Colonic mucosa (tissue), 4 donors: Measurements from ENCODE around the gene PSMA2. TPM values are rescaled to one million over a fixed set of nuclear protein-coding genes. Genes with fewer than 3 reads are reported as not detected.
A peak's percentile ranks its signal among the peaks of the same experiment; 100 is the strongest.

Source experiments
- DNase-seq: peaks from one replicate; pipeline ENCODE4 v3.0.0-alpha.2; 2020
- H3K27ac ChIP-seq: fragments of 200-600 bp; one replicate; pipeline ENCODE4 v1.8.0; 2021
- H3K27me3 ChIP-seq: fragments of 200-600 bp; one replicate; pipeline ENCODE4 v1.8.0; 2021
- H3K36me3 ChIP-seq: fragments of 200-600 bp; one replicate; pipeline ENCODE4 v1.8.0; 2021
- H3K4me1 ChIP-seq: fragments of 200-600 bp; one replicate; pipeline ENCODE4 v1.8.0; 2021; ENCODE audit warnings: mild to moderate bottlenecking
- H3K4me3 ChIP-seq: fragments of 200-600 bp; one replicate; pipeline ENCODE4 v1.8.0; 2021
- H3K9ac ChIP-seq, 2 donors: one replicate each; pipeline ENCODE4 v1.7.0; 2013; ENCODE audit warnings: control low read depth in 2 of 2, low read depth in 2 of 2, low read length in 2 of 2
- H3K9me3 ChIP-seq: fragments of 200-600 bp; one replicate; pipeline ENCODE4 v1.8.0; 2021
- intact Hi-C: fragments of 100-400 bp; cut with DNase I; formaldehyde crosslinking; loops from one replicate; pipeline ENCODE4 v1.14.1; 2022
- total RNA-seq, 2 donors: library from RNA; stranded (reverse); fragmentation: NEBNext Ultra II Directional in 1 of 2; extraction: Animal tissue kit (Norgen Biotek cat#: 25700) in 1 of 2; gene quantifications; one replicate each; pipeline ENCODE4 v1.2.1, GENCODE V29; 2021
- TF ChIP-seq, protein P1 (sequence below): fragments of 200-600 bp; IDR thresholded peaks from one replicate; pipeline ENCODE4 v1.8.0; 2022; ENCODE audit warnings: antibody characterized with exemption, mild to moderate bottlenecking
- donor health status: healthy.
- donor health status: DM: no; HTN: no; CAD: no.
- donor health status: DM: no; HTN: no; CAD: no.

Gene PSMA2
- total RNA-seq, 2 donors from 2014 or later: 91.1 to 113 TPM

DNA sequence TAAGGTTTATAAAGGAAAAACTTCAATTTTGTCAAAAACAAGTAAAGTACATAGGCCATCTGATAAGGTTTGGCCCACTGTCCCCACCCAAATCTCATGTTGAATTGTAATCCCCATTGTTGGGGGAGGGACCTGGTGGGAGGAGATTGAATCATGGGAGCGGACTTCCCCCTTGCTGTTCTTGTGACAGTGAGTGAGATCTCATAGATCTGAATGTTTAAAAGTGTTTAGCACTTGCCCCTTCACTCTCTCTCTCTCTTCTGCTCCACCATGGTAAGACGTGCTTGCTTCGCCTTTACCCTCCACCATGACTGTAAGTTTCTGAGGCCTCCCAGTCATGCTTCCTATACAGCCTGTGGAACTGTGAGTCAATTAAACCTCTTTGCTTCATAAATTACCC is 18.4 kb upstream of the PSMA2 start:
- no peak overlapping the region for H3K9ac ChIP-seq
- no peak overlapping the region for H3K27ac ChIP-seq
- no peaks in the 10 kb centered on the region for H3K27me3 ChIP-seq
- H3K36me3 ChIP-seq: no peaks in the 10 kb centered on the region
- intact Hi-C loops: no loop called here
- H3K9me3 ChIP-seq: no peaks in the 10 kb centered on the region
- DNase-seq: no peak
- TF ChIP-seq, protein P1, sequence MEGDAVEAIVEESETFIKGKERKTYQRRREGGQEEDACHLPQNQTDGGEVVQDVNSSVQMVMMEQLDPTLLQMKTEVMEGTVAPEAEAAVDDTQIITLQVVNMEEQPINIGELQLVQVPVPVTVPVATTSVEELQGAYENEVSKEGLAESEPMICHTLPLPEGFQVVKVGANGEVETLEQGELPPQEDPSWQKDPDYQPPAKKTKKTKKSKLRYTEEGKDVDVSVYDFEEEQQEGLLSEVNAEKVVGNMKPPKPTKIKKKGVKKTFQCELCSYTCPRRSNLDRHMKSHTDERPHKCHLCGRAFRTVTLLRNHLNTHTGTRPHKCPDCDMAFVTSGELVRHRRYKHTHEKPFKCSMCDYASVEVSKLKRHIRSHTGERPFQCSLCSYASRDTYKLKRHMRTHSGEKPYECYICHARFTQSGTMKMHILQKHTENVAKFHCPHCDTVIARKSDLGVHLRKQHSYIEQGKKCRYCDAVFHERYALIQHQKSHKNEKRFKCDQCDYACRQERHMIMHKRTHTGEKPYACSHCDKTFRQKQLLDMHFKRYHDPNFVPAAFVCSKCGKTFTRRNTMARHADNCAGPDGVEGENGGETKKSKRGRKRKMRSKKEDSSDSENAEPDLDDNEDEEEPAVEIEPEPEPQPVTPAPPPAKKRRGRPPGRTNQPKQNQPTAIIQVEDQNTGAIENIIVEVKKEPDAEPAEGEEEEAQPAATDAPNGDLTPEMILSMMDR: no peak
- H3K4me3 ChIP-seq: no peak overlapping the region
- no peaks in the 10 kb centered on the region for H3K4me1 ChIP-seq

DNA sequence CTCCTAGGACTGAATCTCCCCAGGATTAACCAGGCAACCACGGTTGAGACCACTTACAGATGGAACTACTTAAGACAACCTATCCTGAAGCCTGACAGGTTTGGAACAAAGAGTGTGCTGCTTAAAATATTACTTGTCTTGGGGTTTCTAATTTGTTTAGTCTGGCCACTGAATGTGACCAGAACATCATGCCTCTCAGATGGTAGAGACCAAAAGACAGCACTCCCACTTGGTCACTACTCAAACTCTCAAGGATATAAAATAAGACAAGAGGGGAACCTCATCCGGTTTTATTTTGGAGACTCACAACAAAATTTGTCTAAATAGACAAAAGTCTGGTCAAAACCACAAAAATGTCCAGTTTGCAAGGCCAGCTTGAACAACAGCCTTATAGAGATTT is 15.5 kb upstream of the PSMA2 start:
- H3K9ac ChIP-seq: no peak overlapping the region
- no peaks in the 10 kb centered on the region for H3K9me3 ChIP-seq
- no peaks in the 10 kb centered on the region for H3K27me3 ChIP-seq
- H3K36me3 ChIP-seq: no peaks in the 10 kb centered on the region
- intact Hi-C loops: loop anchor here (10.0 kb wide), 1 partner anchor 167 kb away; the partner anchor contains the start of gene HECW1
- TF ChIP-seq, protein P1: no peak
- no peaks in the 10 kb centered on the region for H3K4me1 ChIP-seq
- no peak overlapping the region for H3K27ac ChIP-seq
- no peak for DNase-seq
- no peak overlapping the region for H3K4me3 ChIP-seq

DNA sequence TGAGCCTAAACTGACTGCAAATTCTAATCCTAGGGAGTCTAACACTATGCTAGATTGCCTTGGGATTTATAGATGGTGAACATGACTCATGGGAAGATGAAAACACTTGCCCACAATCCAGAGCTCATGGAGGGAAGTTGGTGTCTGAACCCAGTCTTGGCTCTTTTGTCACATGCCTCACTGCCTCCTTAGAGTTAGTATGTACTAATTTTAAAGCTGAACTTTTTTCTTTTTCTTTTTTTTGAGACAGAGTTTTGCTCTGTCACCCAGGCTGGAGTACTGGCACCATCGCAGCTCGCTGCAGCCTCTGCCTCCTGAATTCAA is 14.6 kb upstream of the PSMA2 start:
- no peak for DNase-seq

DNA sequence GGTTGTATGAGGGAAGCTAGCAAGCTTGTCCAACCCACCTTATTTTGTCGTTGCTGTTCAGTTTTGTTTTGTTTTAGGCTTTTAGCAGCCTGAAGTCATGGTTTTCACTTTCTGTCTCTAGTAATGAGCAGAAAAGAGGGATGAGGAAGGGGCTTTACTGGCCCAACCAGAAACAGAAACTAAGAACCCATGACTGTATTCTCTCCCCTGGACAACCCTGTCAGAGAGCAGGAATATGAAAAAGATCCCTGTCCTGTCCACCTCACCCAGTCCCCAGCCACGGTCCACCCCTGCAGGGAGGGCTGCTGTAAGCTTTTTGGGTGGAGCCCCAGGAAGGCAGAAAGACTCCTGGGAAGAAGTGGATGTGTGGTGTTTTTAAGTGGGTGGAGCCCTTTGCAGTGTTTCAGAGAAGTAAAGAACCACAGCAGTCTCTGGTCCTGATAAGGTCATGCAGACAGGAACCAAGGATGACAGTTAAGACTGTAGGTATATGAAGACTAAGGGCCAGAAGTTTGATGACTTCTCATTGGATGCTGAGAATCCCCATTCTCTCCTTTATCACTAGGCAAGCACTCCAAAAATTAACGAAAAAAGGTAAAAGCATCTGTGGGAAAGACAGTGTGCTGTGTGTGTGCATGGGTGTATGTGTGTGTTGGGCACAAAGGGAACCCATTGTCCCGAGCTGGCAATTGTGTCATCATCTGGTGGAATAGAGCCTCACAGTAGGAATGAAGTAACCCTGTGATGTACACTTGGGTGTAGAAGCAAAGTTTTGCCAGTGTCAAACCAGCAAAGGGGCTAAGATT is 14.1 kb upstream of the PSMA2 start:
- no peaks in the 10 kb centered on the region for H3K4me1 ChIP-seq
- H3K27ac ChIP-seq: no peak overlapping the region
- intact Hi-C loops: loop anchor here (10.0 kb wide), 1 partner anchor 169 kb away; the partner anchor contains the start of gene HECW1
- DNase-seq: no peak
- H3K9ac ChIP-seq: no peak overlapping the region
- TF ChIP-seq, protein P1: no peak
- H3K36me3 ChIP-seq: no peaks in the 10 kb centered on the region
- H3K27me3 ChIP-seq: no peaks in the 10 kb centered on the region
- no peak overlapping the region for H3K4me3 ChIP-seq
- H3K9me3 ChIP-seq: no peaks in the 10 kb centered on the region

More for the DNA sequence above, 14.6 kb upstream of the PSMA2 start:
- no peaks in the 10 kb centered on the region for H3K4me1 ChIP-seq
- no peaks in the 10 kb centered on the region for H3K27me3 ChIP-seq
- no peak overlapping the region for H3K9ac ChIP-seq
- no peaks in the 10 kb centered on the region for H3K36me3 ChIP-seq
- H3K9me3 ChIP-seq: no peaks in the 10 kb centered on the region
- no peak overlapping the region for H3K27ac ChIP-seq
- intact Hi-C loops: loop anchor here (10.0 kb wide), 1 partner anchor 168 kb away; the partner anchor contains the start of gene HECW1
- no peak overlapping the region for H3K4me3 ChIP-seq
- TF ChIP-seq, protein P1: no peak

DNA sequence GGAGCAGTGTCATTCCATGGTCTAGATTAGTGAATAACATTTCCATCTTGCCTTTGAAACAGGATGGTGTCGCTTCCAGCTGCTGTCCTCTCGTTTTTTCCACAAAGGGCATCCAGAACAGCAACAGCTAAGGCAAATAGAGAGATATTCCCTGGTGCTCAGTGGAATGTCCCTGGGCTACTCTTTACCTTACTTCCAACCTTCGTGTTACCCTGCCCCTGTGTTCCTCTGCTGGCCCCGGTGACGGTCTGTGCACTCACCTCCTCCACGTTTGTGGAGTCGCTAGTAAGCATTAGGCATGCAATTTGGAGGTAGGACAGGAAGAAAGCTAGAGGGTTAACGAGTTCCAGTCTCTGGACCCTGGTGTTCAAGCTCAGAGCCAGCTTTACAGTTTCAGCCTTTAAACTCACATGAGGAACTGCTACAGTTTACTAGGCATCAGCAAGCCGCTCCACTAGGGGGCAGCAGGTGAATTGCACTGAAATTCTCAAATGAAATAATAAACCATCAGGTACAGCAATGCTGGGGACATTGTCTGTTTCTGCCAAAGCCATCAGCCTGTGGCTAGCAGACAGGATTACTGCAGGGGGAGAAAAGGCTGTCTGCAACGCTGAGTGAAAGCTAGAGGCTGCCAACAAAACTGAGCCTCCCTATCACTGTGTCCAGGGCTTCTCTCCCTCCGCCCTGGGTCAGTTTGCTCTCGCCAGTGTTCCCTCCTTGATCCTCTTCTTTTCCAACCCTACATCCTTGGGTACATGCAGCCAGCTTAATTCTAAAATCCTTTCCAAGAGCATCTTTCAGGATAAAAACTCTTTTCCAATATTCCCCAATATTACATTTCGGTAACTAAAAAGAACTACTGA is 9.2 kb upstream of the PSMA2 start:
- H3K36me3 ChIP-seq: no peaks in the 10 kb centered on the region
- no peaks in the 10 kb centered on the region for H3K4me1 ChIP-seq
- no peak overlapping the region for H3K9ac ChIP-seq
- no peak overlapping the region for H3K27ac ChIP-seq
- no peak overlapping the region for H3K4me3 ChIP-seq
- intact Hi-C loops: loop anchor here (2.0 to 10.0 kb wide), 3 partner anchors 174 to 516 kb away; partner anchors contain the start of gene HECW1
- no peaks in the 10 kb centered on the region for H3K27me3 ChIP-seq
- H3K9me3 ChIP-seq: no peaks in the 10 kb centered on the region
- peak; percentile 82 for DNase-seq
- TF ChIP-seq, protein P1: peak; percentile 87
